ENCODE data around the gene GNL3. TPM values are rescaled to one million over a fixed set of nuclear protein-coding genes. Genes with fewer than 3 reads are reported as not detected.

GNL3 gene
- total and polyA plus RNA-seq, 5 donors from 2014 or later: 42.4 to 75.7 (median 60.2) TPM

GRCh38 chr3:52704611-52705437 lies 19.0 kb downstream of the GNL3 start:
- H3K4me1 ChIP-seq (ENCODE audit: control insufficient read depth, insufficient read depth, low read length, poor library complexity, severe bottlenecking): peaks cover 35% of the 10 kb centered on the region
- no peaks in the 10 kb centered on the region for H3K27me3 Mint-ChIP-seq
- H3K36me3 Mint-ChIP-seq: peaks cover 3% of the 10 kb centered on the region
- no peaks in the 10 kb centered on the region for H3K27me3 ChIP-seq (ENCODE audit: control insufficient read depth, insufficient read depth, low read length)
- H3K4me3 ChIP-seq (ENCODE audit: low read depth, low read length): peak overlapping the region; percentile 68
- H3K4me1 Mint-ChIP-seq: peaks cover 8 to 41% (median 30%) of the 10 kb centered on the region in 4 donors
- peaks cover 16% of the 10 kb centered on the region for H3K36me3 ChIP-seq (ENCODE audit: control insufficient read depth, insufficient read depth, low read length)
- peak overlapping the region; percentile 84 for H3K27ac ChIP-seq (ENCODE audit: insufficient read depth, low read length, poor library complexity, severe bottlenecking)
- peak overlapping the region; percentile 89 to 94 (median 94) for H3K27ac Mint-ChIP-seq
- no peaks in the 10 kb centered on the region for H3K9me3 ChIP-seq (ENCODE audit: control insufficient read depth in 2 of 2, low read length in 2 of 2)
- H3K4me3 Mint-ChIP-seq: peak overlapping the region; percentile 95 to 100 (median 96)
- DNase-seq (peak in 1 of 3 donors; percentile 32), ATAC-seq (ENCODE audit: low read depth in 2 of 2) (no peak)
- H3K9me3 Mint-ChIP-seq: no peaks in the 10 kb centered on the region

DNA sequence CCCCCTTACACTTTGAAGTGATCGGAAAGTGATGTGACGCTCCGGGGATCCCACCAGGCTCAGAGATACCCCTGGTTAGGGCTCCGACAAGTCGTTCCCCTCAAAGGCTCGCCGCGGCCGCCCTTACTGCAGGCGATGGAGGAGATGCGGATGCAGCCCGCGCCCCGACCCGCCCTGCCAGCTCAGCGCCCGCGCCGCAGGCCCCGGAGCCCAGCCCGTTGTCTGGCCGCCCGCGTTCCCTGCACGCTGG lies 19.5 kb downstream of the GNL3 start:
- Histone ChIP-seq H3K4me3 (ENCODE audit: low read depth, low read length) (peak overlapping the region; percentile 68), H3K4me1 (ENCODE audit: control insufficient read depth, insufficient read depth, low read length, poor library complexity, severe bottlenecking) (peaks cover 35% of the 10 kb centered on the region), H3K9me3 (ENCODE audit: control insufficient read depth in 2 of 2, low read length in 2 of 2) (no peaks in the 10 kb centered on the region), H3K36me3 (ENCODE audit: control insufficient read depth, insufficient read depth, low read length) (peaks cover 13% of the 10 kb centered on the region), H3K27me3 (ENCODE audit: control insufficient read depth, insufficient read depth, low read length) (no peaks in the 10 kb centered on the region), H3K27ac (ENCODE audit: insufficient read depth, low read length, poor library complexity, severe bottlenecking) (peak overlapping the region; percentile 84)
- H3K4me1 Mint-ChIP-seq: peaks cover 8 to 41% (median 30%) of the 10 kb centered on the region in 4 donors
- H3K9me3 Mint-ChIP-seq: no peaks in the 10 kb centered on the region
- DNase-seq (no peak), ATAC-seq (ENCODE audit: low read depth in 2 of 2) (peak; percentile 61 to 64)
- peaks cover 3% of the 10 kb centered on the region for H3K36me3 Mint-ChIP-seq
- peak overlapping the region; percentile 95 to 100 (median 96) for H3K4me3 Mint-ChIP-seq
- peak overlapping the region; percentile 89 to 94 (median 94) for H3K27ac Mint-ChIP-seq
- no peaks in the 10 kb centered on the region for H3K27me3 Mint-ChIP-seq

DNA sequence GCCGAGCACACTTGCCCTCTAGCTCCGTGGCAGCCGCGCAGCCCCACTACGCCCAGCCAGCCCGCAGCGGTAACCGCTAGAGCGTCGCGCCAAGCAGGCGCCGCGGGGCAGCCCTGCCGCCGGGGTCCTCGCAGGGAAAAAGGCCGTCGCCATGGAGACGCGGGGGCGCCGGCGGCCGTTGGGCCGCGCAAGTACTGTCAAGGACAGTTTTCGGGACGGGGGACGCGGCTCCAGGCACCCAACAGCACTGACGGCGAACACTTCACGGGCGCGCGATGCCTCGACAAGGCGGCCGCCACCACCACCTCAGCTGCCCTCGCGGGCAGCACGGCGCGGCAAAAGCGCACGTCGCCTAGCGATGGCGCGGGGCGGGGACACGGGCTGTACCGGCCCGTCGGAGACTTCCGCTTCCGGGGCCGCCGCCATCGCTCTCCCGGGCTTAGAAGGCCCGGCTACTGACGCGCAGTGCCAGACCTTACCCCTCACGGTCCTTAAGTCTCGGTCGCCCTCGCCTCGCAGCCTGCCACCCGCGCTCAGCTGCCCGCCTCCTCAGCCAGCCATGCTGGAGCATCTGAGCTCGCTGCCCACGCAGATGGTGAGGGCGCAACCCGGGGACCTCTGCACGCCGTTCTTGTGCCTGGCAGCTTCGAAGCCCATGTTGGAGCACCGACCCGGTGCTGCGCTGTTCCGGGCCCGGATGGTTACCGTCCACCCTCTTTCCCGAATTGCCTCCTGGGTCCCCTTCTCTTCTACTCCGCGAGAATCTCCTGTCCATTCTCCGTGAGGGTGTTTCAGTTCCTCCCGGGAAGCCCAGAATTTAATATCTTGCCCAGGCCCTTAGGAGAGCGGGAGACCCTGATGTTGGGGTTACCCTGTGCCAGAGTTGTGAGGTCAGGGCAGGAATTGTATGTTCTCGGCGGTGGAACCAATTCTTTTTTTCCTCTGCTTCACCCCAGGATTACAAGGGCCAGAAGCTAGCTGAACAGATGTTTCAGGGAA lies 20.2 kb downstream of the GNL3 start, which contains the start of the genes GLT8D1 and SPCS1:
Gene GLT8D1 (minus strand): TSS at position 104 of the 999 bp plus-strand sequence. CDS start 5,331 bp downstream, outside the sequence.
Gene SPCS1 (plus strand): TSS at position 419 of the 999 bp plus-strand sequence. CDS start 141 bp downstream, at position 560.
- H3K4me3 ChIP-seq (ENCODE audit: low read depth, low read length): peak within 1 kb of the TSS; percentile 94
- no peaks in the 10 kb centered on the region for H3K27me3 Mint-ChIP-seq
- H3K4me1 ChIP-seq (ENCODE audit: control insufficient read depth, insufficient read depth, low read length, poor library complexity, severe bottlenecking): peaks cover 35% of the 10 kb centered on the region
- peaks cover 13% of the 10 kb centered on the region for H3K36me3 ChIP-seq (ENCODE audit: control insufficient read depth, insufficient read depth, low read length)
- no peaks in the 10 kb centered on the region for H3K9me3 ChIP-seq (ENCODE audit: control insufficient read depth in 2 of 2, low read length in 2 of 2)
- peak within 1 kb of the TSS; percentile 94 to 96 (median 96) for H3K27ac Mint-ChIP-seq
- H3K36me3 Mint-ChIP-seq: peaks cover 3% of the 10 kb centered on the region
- DNase-seq (peak; percentile 83 to 95 (median 92)), ATAC-seq (ENCODE audit: low read depth in 2 of 2) (peak; percentile 92)
- H3K27me3 ChIP-seq (ENCODE audit: control insufficient read depth, insufficient read depth, low read length): no peaks in the 10 kb centered on the region
- no peaks in the 10 kb centered on the region for H3K9me3 Mint-ChIP-seq
- peaks cover 8 to 41% (median 30%) of the 10 kb centered on the region in 4 donors for H3K4me1 Mint-ChIP-seq
- H3K4me3 Mint-ChIP-seq: peak within 1 kb of the TSS; percentile 95 to 100 (median 96)
- H3K27ac ChIP-seq (ENCODE audit: insufficient read depth, low read length, poor library complexity, severe bottlenecking): peak within 1 kb of the TSS; percentile 84

GRCh38 chr3:52707585-52707984 lies 21.8 kb downstream of the GNL3 start:
- ATAC-seq (ENCODE audit: low read depth in 2 of 2): no peak
- no peaks in the 10 kb centered on the region for H3K9me3 ChIP-seq (ENCODE audit: control insufficient read depth in 2 of 2, low read length in 2 of 2)
- DNase-seq: peak in 1 of 3 donors; percentile 36
- no peaks in the 10 kb centered on the region for H3K27me3 Mint-ChIP-seq
- peak overlapping the region; percentile 94 for H3K4me3 ChIP-seq (ENCODE audit: low read depth, low read length)
- H3K9me3 Mint-ChIP-seq: no peaks in the 10 kb centered on the region
- H3K27ac ChIP-seq (ENCODE audit: insufficient read depth, low read length, poor library complexity, severe bottlenecking): peak overlapping the region; percentile 53
- H3K36me3 Mint-ChIP-seq: peaks cover 3% of the 10 kb centered on the region
- H3K27ac Mint-ChIP-seq: peak overlapping the region in 1 of 3 donors; percentile 96
- no peaks in the 10 kb centered on the region for H3K27me3 ChIP-seq (ENCODE audit: control insufficient read depth, insufficient read depth, low read length)
- H3K36me3 ChIP-seq (ENCODE audit: control insufficient read depth, insufficient read depth, low read length): peaks cover 16% of the 10 kb centered on the region
- peak overlapping the region; percentile 76 to 100 (median 87) for H3K4me3 Mint-ChIP-seq
- peaks cover 8 to 41% (median 29%) of the 10 kb centered on the region in 4 donors for H3K4me1 Mint-ChIP-seq
- peaks cover 35% of the 10 kb centered on the region for H3K4me1 ChIP-seq (ENCODE audit: control insufficient read depth, insufficient read depth, low read length, poor library complexity, severe bottlenecking)

GRCh38 chr3:52710512-52710911 lies 24.7 kb downstream of the GNL3 start:
- Mint-ChIP-seq H3K36me3 (peaks cover 3% of the 10 kb centered on the region), H3K4me1 (peaks cover 4 to 23% (median 16%) of the 10 kb centered on the region in 4 donors), H3K27me3 (no peaks in the 10 kb centered on the region), H3K4me3 (no peak overlapping the region), H3K9me3 (peaks cover 0 to 2% (median 0%) of the 10 kb centered on the region in 7 donors), H3K27ac (no peak overlapping the region)
- ATAC-seq (ENCODE audit: low read depth in 2 of 2) (no peak), DNase-seq (no peak)
- H3K36me3 ChIP-seq (ENCODE audit: control insufficient read depth, insufficient read depth, low read length): peaks cover 16% of the 10 kb centered on the region
- no peaks in the 10 kb centered on the region for H3K27me3 ChIP-seq (ENCODE audit: control insufficient read depth, insufficient read depth, low read length)
- peak overlapping the region; percentile 2 for H3K27ac ChIP-seq (ENCODE audit: insufficient read depth, low read length, poor library complexity, severe bottlenecking)
- H3K4me1 ChIP-seq (ENCODE audit: control insufficient read depth, insufficient read depth, low read length, poor library complexity, severe bottlenecking): peaks cover 18% of the 10 kb centered on the region
- H3K9me3 ChIP-seq (ENCODE audit: control insufficient read depth in 2 of 2, low read length in 2 of 2): no peaks in the 10 kb centered on the region
- no peak overlapping the region for H3K4me3 ChIP-seq (ENCODE audit: low read depth, low read length)

- H3K27me3 ChIP-seq (ENCODE audit: control insufficient read depth, insufficient read depth, low read length): no peaks in the 10 kb centered on the region
- no peaks in the 10 kb centered on the region for H3K9me3 ChIP-seq (ENCODE audit: control insufficient read depth in 2 of 2, low read length in 2 of 2)
- Mint-ChIP-seq H3K27me3 (no peaks in the 10 kb centered on the region), H3K9me3 (peaks cover 0 to 2% (median 0%) of the 10 kb centered on the region in 7 donors), H3K36me3 (peaks cover 3% of the 10 kb centered on the region), H3K4me1 (peaks cover 3 to 9% (median 6%) of the 10 kb centered on the region in 4 donors), H3K4me3 (no peak overlapping the region), H3K27ac (peak overlapping the region in 2 of 3 donors; percentile 12 to 51)
- DNase-seq: no peak
- ATAC-seq (ENCODE audit: low read depth in 2 of 2): no peak
- H3K4me1 ChIP-seq (ENCODE audit: control insufficient read depth, insufficient read depth, low read length, poor library complexity, severe bottlenecking): peaks cover 3% of the 10 kb centered on the region
- H3K27ac ChIP-seq (ENCODE audit: insufficient read depth, low read length, poor library complexity, severe bottlenecking): no peak overlapping the region
- no peak overlapping the region for H3K4me3 ChIP-seq (ENCODE audit: low read depth, low read length)
- peaks cover 16% of the 10 kb centered on the region for H3K36me3 ChIP-seq (ENCODE audit: control insufficient read depth, insufficient read depth, low read length)
These were observed 26.7 kb downstream of the GNL3 start for GRCh38 chr3:52712291-52713212.

Measured in CD4-positive, CD25-positive, alpha-beta regulatory T cell (primary cell).